GM10248 (cell line): ENCODE measurements around the gene FRRS1L.
A peak's percentile ranks its signal among the peaks of the same experiment; 100 is the strongest.

ENCODE experiments used
- CTCF ChIA-PET: fragments of 300-600 bp; sonication (Branson Sonifier 250); formaldehyde crosslinking; extraction: SDS; loops from one replicate; lab custom pipeline; 2021; ENCODE audit warnings: antibody characterized with exemption; lab: Yijun Ruan, JAX
- POLR2A ChIA-PET: fragments of 350-650 bp; sonication (Branson Sonifier 250); formaldehyde crosslinking; extraction: SDS; loops from one replicate; lab custom pipeline; 2020; ENCODE audit warnings: antibody characterized with exemption; lab: Yijun Ruan, JAX
- DNase-seq: peaks from one replicate; pipeline ENCODE4 v3.0.0; 2012; ENCODE audit errors: extremely low spot score
- TF ChIP-seq, protein P1 (sequence below): IDR thresholded peaks from 2 replicates; pipeline ENCODE4 v1.5.1; 2012; ENCODE audit warnings: mild to moderate bottlenecking, low read depth; ENCODE audit errors: extremely low read depth, missing control alignments, control extremely low read depth

Gene FRRS1L

DNA sequence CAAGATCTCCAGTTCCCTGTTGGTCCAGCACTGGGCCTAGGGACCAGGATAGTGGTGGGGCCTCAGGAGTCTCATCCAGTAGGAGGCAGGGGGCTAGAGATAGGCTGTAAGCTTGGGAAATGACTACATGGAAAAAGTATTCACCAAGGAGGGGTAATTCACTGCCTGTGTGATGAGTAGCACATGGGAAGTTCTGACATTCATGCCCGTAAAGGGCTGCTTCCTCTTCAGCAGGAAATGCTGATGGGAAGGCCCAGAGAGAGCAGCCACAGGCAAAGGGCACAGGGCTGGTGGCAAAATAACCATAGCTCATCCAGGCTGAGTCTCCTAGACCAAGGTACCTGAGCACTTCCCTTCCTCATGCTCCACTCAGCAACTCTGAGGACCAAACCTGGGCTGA lies 23.1 kb upstream of the FRRS1L start:
- no peak for DNase-seq
- CTCF ChIA-PET = interaction anchor here (1.1 to 2.1 kb wide), 3 partner anchors 10 to 280 kb away, joined by 3 to 7 read pairs (median 3); no protein-coding TSS in a partner anchor
- TF ChIP-seq, protein P1, sequence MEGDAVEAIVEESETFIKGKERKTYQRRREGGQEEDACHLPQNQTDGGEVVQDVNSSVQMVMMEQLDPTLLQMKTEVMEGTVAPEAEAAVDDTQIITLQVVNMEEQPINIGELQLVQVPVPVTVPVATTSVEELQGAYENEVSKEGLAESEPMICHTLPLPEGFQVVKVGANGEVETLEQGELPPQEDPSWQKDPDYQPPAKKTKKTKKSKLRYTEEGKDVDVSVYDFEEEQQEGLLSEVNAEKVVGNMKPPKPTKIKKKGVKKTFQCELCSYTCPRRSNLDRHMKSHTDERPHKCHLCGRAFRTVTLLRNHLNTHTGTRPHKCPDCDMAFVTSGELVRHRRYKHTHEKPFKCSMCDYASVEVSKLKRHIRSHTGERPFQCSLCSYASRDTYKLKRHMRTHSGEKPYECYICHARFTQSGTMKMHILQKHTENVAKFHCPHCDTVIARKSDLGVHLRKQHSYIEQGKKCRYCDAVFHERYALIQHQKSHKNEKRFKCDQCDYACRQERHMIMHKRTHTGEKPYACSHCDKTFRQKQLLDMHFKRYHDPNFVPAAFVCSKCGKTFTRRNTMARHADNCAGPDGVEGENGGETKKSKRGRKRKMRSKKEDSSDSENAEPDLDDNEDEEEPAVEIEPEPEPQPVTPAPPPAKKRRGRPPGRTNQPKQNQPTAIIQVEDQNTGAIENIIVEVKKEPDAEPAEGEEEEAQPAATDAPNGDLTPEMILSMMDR = no peak
- POLR2A ChIA-PET = no interaction called here

DNA sequence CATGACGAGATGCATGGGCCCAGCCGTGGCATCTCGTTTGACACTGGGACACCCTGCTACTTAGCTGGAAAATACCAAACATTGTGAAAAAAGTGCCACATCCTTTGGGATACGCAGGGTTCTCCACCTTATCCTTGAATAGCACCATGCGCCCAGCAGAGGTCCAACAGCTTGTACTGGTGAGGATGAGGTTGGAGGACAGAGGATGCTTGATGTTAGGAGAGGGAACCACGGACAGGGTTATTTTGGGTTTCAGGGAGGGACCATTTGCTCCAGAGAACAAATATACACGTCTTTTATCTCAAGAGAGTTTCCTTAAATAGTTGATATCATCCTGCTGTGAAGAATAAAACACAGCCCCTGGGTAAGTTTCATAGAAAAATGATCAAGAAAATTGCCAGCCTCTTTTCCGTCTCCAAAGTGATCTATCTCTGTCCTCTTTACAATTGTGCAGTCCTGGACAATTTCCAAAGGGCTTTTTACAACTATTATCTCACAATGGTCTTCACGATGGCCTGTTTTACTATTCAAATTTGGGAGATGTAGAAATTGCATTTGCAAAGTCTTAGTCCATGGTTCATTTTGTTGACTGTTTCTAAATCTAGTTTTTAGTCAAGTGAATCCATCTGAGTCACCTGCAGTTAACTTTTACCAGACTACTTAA lies 19.9 kb upstream of the FRRS1L start:
- TF ChIP-seq, protein P1 = no peak
- ChIA-PET CTCF (interaction anchor here (1.1 to 1.6 kb wide), 2 partner anchors 9 to 11 kb away, joined by 3 to 4 read pairs; no protein-coding TSS in a partner anchor), POLR2A (no interaction called here)
- DNase-seq = no peak

DNA sequence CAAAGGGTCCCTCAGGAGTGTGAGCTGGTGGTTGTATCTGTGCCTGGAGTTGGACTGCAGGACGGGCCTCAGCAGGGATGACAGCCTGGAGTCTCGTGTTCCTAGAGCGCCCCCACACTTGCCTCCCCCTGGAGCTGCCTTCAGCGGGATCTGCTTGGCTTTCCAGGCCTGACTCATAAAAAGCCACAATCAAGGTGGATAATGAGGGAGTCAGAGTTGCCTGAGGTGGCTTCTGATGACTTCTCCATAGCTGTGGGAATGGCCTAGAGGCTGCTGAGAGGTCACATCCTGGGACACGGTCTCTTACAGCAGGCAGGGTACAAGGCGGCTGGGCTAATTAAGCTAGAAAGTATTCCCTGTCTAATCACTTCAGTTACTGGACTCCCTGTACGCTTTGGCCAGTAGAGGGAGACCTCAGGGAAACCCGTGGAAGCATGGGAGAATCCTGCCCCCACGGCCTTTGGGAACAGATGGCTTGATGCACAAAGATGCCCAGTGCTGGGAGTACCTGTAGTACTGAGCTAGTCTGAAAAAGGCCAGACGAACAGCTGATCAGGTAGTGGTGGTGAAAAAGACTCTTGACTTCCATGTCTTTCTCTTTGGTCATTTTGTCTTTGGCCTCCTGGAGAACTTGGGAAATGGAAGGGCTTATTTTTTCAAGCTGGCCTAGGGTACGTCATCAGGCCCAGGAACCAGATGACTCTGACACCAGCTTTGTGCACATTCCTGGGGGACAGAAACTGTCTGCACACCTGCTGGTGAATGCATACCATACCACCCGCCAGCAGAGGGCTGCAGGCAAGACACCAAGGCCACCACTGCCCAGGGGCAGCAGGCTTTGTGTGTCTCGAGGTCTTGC lies 16.1 kb upstream of the FRRS1L start:
- ChIA-PET CTCF (interaction anchor here (0.7 to 2.5 kb wide), 24 partner anchors 9 to 334 kb away, joined by 3 to 15 read pairs (median 4); partner anchors contain the start of gene TMEM245), POLR2A (no interaction called here)
- TF ChIP-seq, protein P1 = peak; percentile 52
- peak; percentile 50 for DNase-seq

DNA sequence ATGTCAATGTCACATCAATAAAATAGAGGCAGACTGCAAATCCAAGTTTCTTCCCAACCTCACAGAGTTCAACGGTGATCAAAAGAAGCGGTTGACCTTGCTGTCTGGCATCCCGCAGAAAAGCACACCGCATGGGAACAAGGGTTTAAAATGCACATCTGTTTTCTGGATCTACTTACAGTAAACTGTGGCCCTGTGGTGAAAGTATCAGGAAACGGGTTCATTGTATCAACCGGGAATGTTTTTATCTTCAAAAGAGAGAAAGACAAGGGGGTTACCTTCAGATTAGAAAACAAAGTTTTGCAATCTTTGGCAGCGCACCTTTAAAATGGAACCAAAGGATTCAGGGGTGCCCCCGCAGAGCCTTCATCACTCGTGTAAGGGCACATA lies 15.5 kb upstream of the FRRS1L start:
- POLR2A ChIA-PET = no interaction called here
- CTCF ChIA-PET = interaction anchor here (0.8 to 2.3 kb wide), 14 partner anchors 10 to 332 kb away, joined by 3 to 15 read pairs (median 6); no protein-coding TSS in a partner anchor
- TF ChIP-seq, protein P1 = no peak
- DNase-seq = no peak

DNA sequence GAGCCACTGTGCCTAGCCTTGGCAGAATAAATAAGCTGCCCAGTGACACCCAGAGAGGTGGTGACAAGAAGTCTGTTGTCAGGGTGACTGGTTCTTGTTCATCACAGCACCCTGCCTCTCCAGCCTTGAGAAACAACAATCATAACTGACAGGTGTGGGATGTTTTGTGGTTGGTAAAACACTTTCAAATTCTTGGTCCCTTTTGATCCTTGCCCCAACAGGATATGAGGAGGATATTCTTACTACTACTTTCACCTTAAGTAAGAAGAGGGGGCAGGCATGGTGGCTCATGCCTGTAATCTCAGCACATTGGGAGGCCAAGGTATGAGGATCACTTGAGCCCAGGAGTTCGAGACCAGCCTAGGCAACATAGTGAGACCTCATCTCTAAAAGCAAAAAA lies 14.2 kb upstream of the FRRS1L start:
- POLR2A ChIA-PET = no interaction called here

More for the DNA sequence above, 14.2 kb upstream of the FRRS1L start:
- TF ChIP-seq, protein P1 = no peak
- CTCF ChIA-PET = interaction anchor here (1.0 to 1.4 kb wide), 2 partner anchors 11 to 23 kb away, joined by 3 to 5 read pairs; no protein-coding TSS in a partner anchor
- DNase-seq = peak; percentile 53
